Keratinocyte (primary cell): ENCODE measurements around the gene MOV10L1.

Experiments used
- CTCF ChIP-seq, 3 experiments: IDR thresholded peaks in 1 of 3; conservative IDR thresholded peaks in 1 of 3; optimal IDR thresholded peaks in 1 of 3; 2 replicates in 2 of 3; 3 replicates in 1 of 3; pipeline versions ENCODE3 to v1.5.1; 2011; ENCODE audit warnings: low read length in 3 of 3, mild to moderate bottlenecking in 3 of 3, moderate library complexity in 2 of 3, control low read depth in 1 of 3, inconsistent platforms in 1 of 3; ENCODE audit not compliant: insufficient read depth in 2 of 3; ENCODE audit errors: extremely low read depth in 1 of 3
- EZH2 ChIP-seq: IDR thresholded peaks from one replicate; pipeline ENCODE4 v1.6.1; 2012; ENCODE audit warnings: inconsistent platforms, mild to moderate bottlenecking, low read length, moderate library complexity

GRCh38 chr22:50049299-50050195 is 40.3 kb upstream of the MOV10L1 start:
- TF ChIP-seq CTCF (optimal IDR thresholded peaks at IDR 0.05 in 1 of 3, IDR thresholded peaks at IDR 0.05 in 1 of 3, conservative IDR thresholded peaks at IDR 0.05 in 1 of 3; ENCODE audit: extremely low read depth in 1 of 3, insufficient read depth in 2 of 3, low read length in 3 of 3) (no peak), EZH2 (no peak)
